HG02588 (cell line): Measurements from ENCODE around the gene DIMT1.

Experiments
- ATAC-seq: cut with Tn5 transposase; IDR thresholded peaks from one replicate; pipeline ENCODE4 v1.9.1; 2021; ENCODE audit warnings: mild to moderate bottlenecking, moderate library complexity; ENCODE audit not compliant: unreplicated experiment

DIMT1 gene

GRCh38 chr5:62372600-62372999, 31.1 kb downstream of the DIMT1 start:
- ATAC-seq = no peak

- ATAC-seq = no peak
Observed at GRCh38 chr5:62371409-62371808, 32.3 kb downstream of the DIMT1 start.

GRCh38 chr5:62369039-62369438, 34.7 kb downstream of the DIMT1 start:
- ATAC-seq = no peak

- no peak for ATAC-seq
Observed at GRCh38 chr5:62362701-62363100, 41.0 kb downstream of the DIMT1 start.

GRCh38 chr5:62354028-62354874, 49.5 kb downstream of the DIMT1 start:
- ATAC-seq = peak; percentile 77

GRCh38 chr5:62348723-62349481, 54.8 kb downstream of the DIMT1 start:
- no peak for ATAC-seq

GRCh38 chr5:62347928-62348327, 55.8 kb downstream of the DIMT1 start:
- ATAC-seq = no peak

- no peak for ATAC-seq
Observed at GRCh38 chr5:62346748-62347147, 57.0 kb downstream of the DIMT1 start.

GRCh38 chr5:62343428-62343827, 60.3 kb downstream of the DIMT1 start:
- ATAC-seq = no peak

GRCh38 chr5:62342476-62342837, 61.2 kb downstream of the DIMT1 start:
- no peak for ATAC-seq

- no peak for ATAC-seq
Observed at GRCh38 chr5:62341783-62342475, 61.8 kb downstream of the DIMT1 start.

- no peak for ATAC-seq
Observed at GRCh38 chr5:62340979-62341378, 62.7 kb downstream of the DIMT1 start.

GRCh38 chr5:62340392-62340791, 63.3 kb downstream of the DIMT1 start:
- ATAC-seq = no peak
